GM23338 (cell line): ENCODE results near the gene MAGI3. TPM values are rescaled to one million over a fixed set of nuclear protein-coding genes. Genes with fewer than 3 reads are reported as not detected.
"Not testable (repeated sequence)": the region's sequence is repeated elsewhere in the genome, so short reads cannot be mapped to it uniquely, and the experiment has no call there.

Source experiments
- ATAC-seq: fragments of 200-7000 bp; cut with Tn5 transposase; 3 replicates; pipeline ENCODE4 v1.9.1; 2020
- DNase-seq: peaks from one replicate; pipeline ENCODE4 v3.0.0-alpha.2; 2015; ENCODE audit warnings: low spot score
- H2AFZ ChIP-seq: fragments of 200-600 bp; sonication (generic); 2 replicates; pipeline ENCODE4 v1.8.0; 2016; ENCODE audit warnings: antibody characterized with exemption, mild to moderate bottlenecking, moderate library complexity
- H3F3A ChIP-seq: fragments of 200-600 bp; sonication (generic); replicated peaks from 2 replicates; pipeline ENCODE4 v1.8.0; 2017; ENCODE audit warnings: antibody characterized with exemption, mixed run types, low read depth
- H3K27ac ChIP-seq: fragments of 200-600 bp; sonication (generic); 2 replicates; pipeline ENCODE4 v1.6.1; 2016; ENCODE audit warnings: low read depth
- H3K27me3 ChIP-seq: fragments of 200-600 bp; sonication (generic); 2 replicates; pipeline ENCODE4 v1.8.0; 2016; ENCODE audit warnings: mild to moderate bottlenecking, mixed run types, moderate library complexity; ENCODE audit not compliant: insufficient read depth
- H3K36me3 ChIP-seq: fragments of 200-600 bp; sonication (generic); 2 replicates; pipeline ENCODE4 v1.8.0; 2016; ENCODE audit warnings: mild to moderate bottlenecking; ENCODE audit not compliant: insufficient read depth
- H3K4me1 ChIP-seq: fragments of 200-600 bp; sonication (generic); 2 replicates; pipeline ENCODE4 v1.8.0; 2016; ENCODE audit warnings: mild to moderate bottlenecking, moderate library complexity; ENCODE audit not compliant: insufficient read depth
- H3K4me2 ChIP-seq: fragments of 200-600 bp; sonication (generic); 2 replicates; pipeline ENCODE4 v1.7.1; 2017; ENCODE audit warnings: mixed run types
- H3K4me3 ChIP-seq: fragments of 200-600 bp; sonication (generic); 2 replicates; pipeline ENCODE4 v1.6.1; 2016; ENCODE audit warnings: mixed run types
- H3K79me2 ChIP-seq: fragments of 200-600 bp; sonication (generic); replicated peaks from 2 replicates; pipeline ENCODE4 v1.8.0; 2017; ENCODE audit warnings: mild to moderate bottlenecking; ENCODE audit not compliant: insufficient read depth
- H3K9me2 ChIP-seq: fragments of 200-600 bp; sonication (generic); 2 replicates; pipeline ENCODE4 v1.8.0; 2017; ENCODE audit not compliant: insufficient read depth
- H4K20me1 ChIP-seq: fragments of 200-600 bp; sonication (generic); replicated peaks from 2 replicates; pipeline ENCODE4 v1.8.0; 2017; ENCODE audit warnings: mild to moderate bottlenecking; ENCODE audit not compliant: insufficient read depth
- H3K27ac Mint-ChIP-seq: 2 replicates; pipeline ENCODE4 v1.8.0; 2020; ENCODE audit warnings: inconsistent platforms, mild to moderate bottlenecking, moderate library complexity, mixed read lengths
- H3K27me3 Mint-ChIP-seq: 3 replicates; pipeline ENCODE4 v1.8.0; 2022; ENCODE audit warnings: low read depth, mild to moderate bottlenecking, moderate library complexity, mixed read lengths, inconsistent platforms; ENCODE audit not compliant: insufficient read depth, poor library complexity
- H3K36me3 Mint-ChIP-seq: 3 replicates; pipeline ENCODE4 v1.8.0; 2021; ENCODE audit warnings: low read depth, mild to moderate bottlenecking, inconsistent platforms, moderate library complexity, mixed read lengths
- H3K4me1 Mint-ChIP-seq: 3 replicates; pipeline ENCODE4 v1.8.0; 2020; ENCODE audit warnings: mild to moderate bottlenecking, inconsistent platforms, mixed read lengths
- H3K4me3 Mint-ChIP-seq: 3 replicates; pipeline ENCODE4 v1.8.0; 2021; ENCODE audit warnings: moderate library complexity, mild to moderate bottlenecking, inconsistent platforms, mixed read lengths
- H3K9me3 Mint-ChIP-seq: 3 replicates; pipeline ENCODE4 v1.8.0; 2020; ENCODE audit warnings: moderate library complexity, mild to moderate bottlenecking, inconsistent platforms, mixed read lengths
- NANOG ChIP-seq: IDR thresholded peaks from 2 replicates; pipeline ENCODE4 v1.6.1; 2016; ENCODE audit warnings: antibody characterized with exemption, borderline replicate concordance
- POLR2AphosphoS5 ChIP-seq: IDR thresholded peaks from 2 replicates; pipeline ENCODE4 v1.6.1; 2016; ENCODE audit warnings: antibody characterized with exemption, low read depth
- REST ChIP-seq: IDR thresholded peaks from one replicate; pipeline ENCODE4 v1.6.1; 2018; ENCODE audit warnings: antibody characterized with exemption; ENCODE audit not compliant: unreplicated experiment
- polyA plus RNA-seq: library from polyadenylated mRNA; unstranded; fragments of >200 nt; fragmentation: Nextera tagmentation; extraction: Ambion mirVana; gene quantifications from 2 replicates; pipeline ENCODE4 v1.2.1, GENCODE V29; 2016
- total RNA-seq: library from RNA; depleted of rRNA; stranded (reverse); fragments of >200 nt; shearing (Covaris generic); gene quantifications from 2 replicates; pipeline ENCODE4 v1.2.3, GENCODE V29; 2014
- TF ChIP-seq, protein P1 (sequence below): IDR thresholded peaks from 2 replicates; pipeline ENCODE4 v1.6.1; 2016; ENCODE audit warnings: antibody characterized with exemption

MAGI3 gene
- total and polyA plus RNA-seq, 2 experiments from 2014 or later = 3.9 to 10.0 TPM

- H2AFZ ChIP-seq, H3K36me3 Mint-ChIP-seq, H3K27me3 Mint-ChIP-seq, H3K4me3 Mint-ChIP-seq, DNase-seq, H3K36me3 ChIP-seq, H3K27ac Mint-ChIP-seq, H3K27ac ChIP-seq, H3K9me3 Mint-ChIP-seq, H3K4me1 ChIP-seq, H3K79me2 ChIP-seq, H3K4me2 ChIP-seq, H3K4me3 ChIP-seq, H4K20me1 ChIP-seq, H3K27me3 ChIP-seq, ATAC-seq, H3F3A ChIP-seq, H3K9me2 ChIP-seq: not testable (repeated sequence)
- H3K4me1 Mint-ChIP-seq = peaks cover 15% of the 10 kb centered on the region; the same call in 2 of the 3 replicates
Measured at GRCh38 chr1:113406149-113406548, 15.8 kb downstream of the MAGI3 start.

DNA sequence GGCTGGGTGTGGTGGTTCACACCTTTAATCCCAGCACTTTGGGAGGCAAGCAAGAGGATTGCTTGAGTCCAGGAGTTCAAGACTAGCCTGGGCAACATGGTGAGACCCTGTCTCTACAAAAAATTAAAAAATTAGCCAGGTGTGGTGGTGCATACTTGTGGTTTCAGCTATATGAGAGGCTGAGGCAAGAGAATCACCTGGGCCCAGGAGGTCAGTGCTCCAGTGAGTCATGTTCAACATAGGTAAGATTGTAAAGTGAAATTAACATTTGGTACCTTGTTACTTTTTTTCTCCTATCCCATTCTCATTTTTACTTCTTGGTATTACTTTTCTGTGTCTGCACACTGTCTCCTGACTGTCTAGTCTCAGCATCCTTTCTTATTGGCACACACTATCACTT lies 19.0 kb downstream of the MAGI3 start:
- Mint-ChIP-seq H3K4me3 (no peak overlapping the region), H3K27ac (no peak overlapping the region), H3K9me3 (peaks cover 7% of the 10 kb centered on the region; the same call in 2 of the 3 replicates), H3K4me1 (peaks cover 7% of the 10 kb centered on the region; the same call in 1 of the 3 replicates), H3K36me3 (peaks cover 5% of the 10 kb centered on the region; the same call in 2 of the 3 replicates), H3K27me3 (no peaks in the 10 kb centered on the region)
- H3K36me3 ChIP-seq = no peaks in the 10 kb centered on the region
- no peak overlapping the region for H3K4me3 ChIP-seq
- H3K4me1 ChIP-seq = 0 out of 2 replicates have a peak, but pooled peaks cover under 1% of the 10 kb centered on the region
- H4K20me1 ChIP-seq = no peaks in the 10 kb centered on the region
- no peak for DNase-seq
- H3K4me2 ChIP-seq = no peak overlapping the region
- TF ChIP-seq REST (no peak), POLR2AphosphoS5 (no peak), NANOG (no peak)
- TF ChIP-seq, protein P1, sequence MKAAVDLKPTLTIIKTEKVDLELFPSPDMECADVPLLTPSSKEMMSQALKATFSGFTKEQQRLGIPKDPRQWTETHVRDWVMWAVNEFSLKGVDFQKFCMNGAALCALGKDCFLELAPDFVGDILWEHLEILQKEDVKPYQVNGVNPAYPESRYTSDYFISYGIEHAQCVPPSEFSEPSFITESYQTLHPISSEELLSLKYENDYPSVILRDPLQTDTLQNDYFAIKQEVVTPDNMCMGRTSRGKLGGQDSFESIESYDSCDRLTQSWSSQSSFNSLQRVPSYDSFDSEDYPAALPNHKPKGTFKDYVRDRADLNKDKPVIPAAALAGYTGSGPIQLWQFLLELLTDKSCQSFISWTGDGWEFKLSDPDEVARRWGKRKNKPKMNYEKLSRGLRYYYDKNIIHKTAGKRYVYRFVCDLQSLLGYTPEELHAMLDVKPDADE = no peak
- H2AFZ ChIP-seq = no peak overlapping the region
- no peaks in the 10 kb centered on the region for H3K9me2 ChIP-seq
- H3K27me3 ChIP-seq = no peaks in the 10 kb centered on the region
- peaks cover 6% of the 10 kb centered on the region; the same call in 1 of the 2 replicates for H3K79me2 ChIP-seq
- H3F3A ChIP-seq = no peaks in the 10 kb centered on the region
- no peak overlapping the region for H3K27ac ChIP-seq
- ATAC-seq = no peak

DNA sequence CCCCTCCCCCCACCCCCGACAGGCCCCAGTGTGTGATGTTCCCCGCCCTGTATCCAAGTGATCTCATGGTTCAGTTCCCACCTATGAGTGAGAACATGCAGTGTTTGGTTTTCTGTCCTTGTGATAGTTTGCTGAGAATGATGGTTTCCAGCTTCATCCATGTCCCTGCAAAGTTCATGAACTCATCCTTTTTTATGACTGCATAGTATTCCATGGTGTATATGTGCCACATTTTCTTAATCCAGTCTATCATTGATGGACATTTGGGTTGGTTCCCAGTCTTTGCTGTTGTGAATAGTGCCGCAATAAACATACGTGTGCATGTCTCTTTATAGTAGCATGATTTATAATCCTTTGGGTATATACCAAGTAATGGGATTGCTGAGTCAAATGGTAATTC lies 21.7 kb downstream of the MAGI3 start:
- not testable (repeated sequence) for H3K9me3 Mint-ChIP-seq, ATAC-seq, DNase-seq, H3K4me1 ChIP-seq, H3K4me2 ChIP-seq, H3K27me3 Mint-ChIP-seq, H3K79me2 ChIP-seq, H3K36me3 ChIP-seq, H3F3A ChIP-seq, H3K27ac ChIP-seq, H3K36me3 Mint-ChIP-seq, H3K9me2 ChIP-seq, H2AFZ ChIP-seq, H3K27ac Mint-ChIP-seq, H3K4me3 ChIP-seq, H4K20me1 ChIP-seq, H3K4me1 Mint-ChIP-seq, H3K4me3 Mint-ChIP-seq, H3K27me3 ChIP-seq
